Stimulated activated CD4-positive, alpha-beta T cell treated with anti-CD3 and anti-CD28 coated beads, Interleukin-15, amount 100 ng/mL, for 1 hour (primary cell): ENCODE results near the gene PIM3.

Experiments used
- DNase-seq, 2 donors: peaks; one replicate each; pipeline ENCODE4 v3.0.0-alpha.2; 2020; ENCODE audit warnings: low read depth in 1 of 2, low spot score in 1 of 2

Gene PIM3

GRCh38 chr22:49927483-49928184, 32.9 kb upstream of the PIM3 start:
- DNase-seq, result no peak

GRCh38 chr22:49928185-49928495, 32.4 kb upstream of the PIM3 start:
- DNase-seq, result no peak

GRCh38 chr22:49928555-49929210, 31.9 kb upstream of the PIM3 start:
- no peak for DNase-seq

- DNase-seq, result peak; percentile 69 to 79
These were observed 31.2 kb upstream of the PIM3 start for GRCh38 chr22:49929211-49929979.

GRCh38 chr22:49929994-49930575, 30.5 kb upstream of the PIM3 start:
- no peak for DNase-seq

- DNase-seq, result no peak
These were observed 29.8 kb upstream of the PIM3 start for GRCh38 chr22:49930596-49931412.

GRCh38 chr22:49933236-49934159, 27.1 kb upstream of the PIM3 start:
- no peak for DNase-seq

- DNase-seq, result no peak
These were observed 26.2 kb upstream of the PIM3 start for GRCh38 chr22:49934160-49934890.

GRCh38 chr22:49934891-49935557, 25.5 kb upstream of the PIM3 start:
- peak; percentile 84 to 89 for DNase-seq

- DNase-seq, result no peak
These were observed 25.0 kb upstream of the PIM3 start for GRCh38 chr22:49935561-49935960.

- peak; percentile 87 to 98 for DNase-seq
These were observed 24.3 kb upstream of the PIM3 start for GRCh38 chr22:49936018-49936972.

- DNase-seq, result no peak
These were observed 23.4 kb upstream of the PIM3 start for GRCh38 chr22:49936973-49937757.

GRCh38 chr22:49937758-49938564, 22.6 kb upstream of the PIM3 start:
- no peak for DNase-seq

GRCh38 chr22:49938565-49939136, 21.9 kb upstream of the PIM3 start:
- DNase-seq, result no peak

- DNase-seq, result no peak
These were observed 18.9 kb upstream of the PIM3 start for GRCh38 chr22:49941507-49942316.
